SK-N-SH (cell line): Measurements from ENCODE around the gene DYNLRB1. TPM values are rescaled to one million over a fixed set of nuclear protein-coding genes. Genes with fewer than 3 reads are reported as not detected.

Experiments
- CTCF ChIA-PET: fragments of 300-600, 350-600 bp; formaldehyde crosslinking; extraction: SDS; loops from one replicate; lab custom pipeline; 2021; lab: Yijun Ruan, JAX
- POLR2A ChIA-PET: fragments of 350-600 bp; sonication (Branson Sonifier 250); formaldehyde crosslinking; extraction: SDS; loops from one replicate; lab custom pipeline; 2020; ENCODE audit warnings: antibody characterized with exemption, inconsistent platforms; lab: Yijun Ruan, JAX
- DNase-seq: peaks from one replicate; pipeline ENCODE4 v3.0.0; 2012
- H2AFZ ChIP-seq: fragments of 200-600 bp; sonication (generic); 2 replicates; pipeline ENCODE4 v1.8.1; 2016; ENCODE audit warnings: antibody characterized with exemption, mild to moderate bottlenecking, low read depth
- H3F3A ChIP-seq: fragments of 200-600 bp; sonication (generic); replicated peaks from 2 replicates; pipeline ENCODE3; 2016; ENCODE audit warnings: antibody characterized with exemption, mild to moderate bottlenecking; ENCODE audit not compliant: insufficient read depth
- H3K27ac ChIP-seq, 2 experiments: fragments of 200-500 bp in 1 of 2; fragments of 200-600 bp in 1 of 2; sonication (Bioruptor generic) in 1 of 2; sonication (generic), shearing (Covaris generic) in 1 of 2; 2 replicates each; pipeline versions ENCODE4 v1.5.1 to v1.6.1; 2014 to 2016; ENCODE audit warnings: low read depth in 2 of 2, inconsistent platforms in 1 of 2, low read length in 1 of 2, mild to moderate bottlenecking in 1 of 2, mixed read lengths in 1 of 2
- H3K27me3 ChIP-seq: fragments of 200-600 bp; sonication (generic), shearing (Covaris generic); 2 replicates; pipeline ENCODE4 v1.6.1; 2016; ENCODE audit warnings: mixed run types; ENCODE audit not compliant: insufficient read depth
- H3K36me3 ChIP-seq, 2 experiments: fragments of 200-500 bp in 1 of 2; fragments of 200-600 bp in 1 of 2; sonication (Bioruptor generic) in 1 of 2; sonication (generic) in 1 of 2; replicated peaks in 1 of 2; 2 replicates each; pipeline versions ENCODE3 to v1.5.1; 2014 to 2016; ENCODE audit warnings: low read length in 1 of 2, mild to moderate bottlenecking in 1 of 2; ENCODE audit not compliant: insufficient read depth in 2 of 2, control insufficient read depth in 1 of 2
- H3K4me1 ChIP-seq, 2 experiments: fragments of 200-500 bp in 1 of 2; fragments of 200-600 bp in 1 of 2; sonication (Bioruptor generic) in 1 of 2; sonication (generic), shearing (Covaris generic) in 1 of 2; 2 replicates each; pipeline versions ENCODE4 v1.5.1 to v1.6.1; 2014 to 2016; ENCODE audit warnings: low read depth in 1 of 2, low read length in 1 of 2, mixed run types in 1 of 2; ENCODE audit not compliant: insufficient read depth in 2 of 2, control insufficient read depth in 1 of 2
- H3K4me2 ChIP-seq: fragments of 200-600 bp; sonication (generic), shearing (Covaris generic); 2 replicates; pipeline ENCODE4 v1.6.1; 2017; ENCODE audit warnings: mixed run types
- H3K4me3 ChIP-seq, 2 experiments: fragments of 200-500 bp in 1 of 2; fragments of 200-600 bp in 1 of 2; sonication (Bioruptor generic) in 1 of 2; sonication (generic), shearing (Covaris generic) in 1 of 2; 2 replicates each; pipeline versions ENCODE4 v1.5.1 to v1.8.1; 2014 to 2016; ENCODE audit warnings: low read depth in 2 of 2, inconsistent platforms in 1 of 2, low read length in 1 of 2, mild to moderate bottlenecking in 1 of 2, mixed read lengths in 1 of 2, moderate library complexity in 1 of 2
- H3K79me2 ChIP-seq: fragments of 200-600 bp; sonication (generic); 2 replicates; pipeline ENCODE4 v1.8.1; 2017; ENCODE audit warnings: mild to moderate bottlenecking; ENCODE audit not compliant: insufficient read depth
- H3K9ac ChIP-seq: fragments of 200-600 bp; sonication (generic); 2 replicates; pipeline ENCODE4 v1.6.1; 2017; ENCODE audit warnings: mixed run types
- H3K9me2 ChIP-seq: fragments of 200-600 bp; sonication (generic); 2 replicates; pipeline ENCODE4 v1.6.1; 2017; ENCODE audit warnings: mixed run types
- H3K9me3 ChIP-seq: fragments of 200-600 bp; sonication (generic); 2 replicates; pipeline ENCODE4 v1.6.1; 2017; ENCODE audit warnings: mixed run types, mild to moderate bottlenecking, moderate library complexity
- H4K20me1 ChIP-seq: fragments of 200-600 bp; sonication (generic); 2 replicates; pipeline ENCODE4 v1.6.1; 2017; ENCODE audit warnings: mild to moderate bottlenecking, mixed run types; ENCODE audit not compliant: insufficient read depth
- ELF1 ChIP-seq: IDR thresholded peaks from 2 replicates; pipeline ENCODE4 v1.4.0; 2012
- EP300 ChIP-seq, 2 experiments: IDR thresholded peaks; 2 replicates each; pipeline versions ENCODE4 v1.4.0 to v1.6.1; 2012; ENCODE audit warnings: borderline replicate concordance in 1 of 2, low read depth in 1 of 2, low read length in 1 of 2
- EZH2phosphoT487 ChIP-seq: fragments of 200-600 bp; sonication (generic); IDR thresholded peaks from 2 replicates; pipeline ENCODE4 v1.6.1; 2017; ENCODE audit warnings: low read depth, mixed run types, mild to moderate bottlenecking, antibody characterized with exemption, moderate library complexity, borderline replicate concordance
- GABPA ChIP-seq: IDR thresholded peaks from 2 replicates; pipeline ENCODE4 v1.4.0; 2012; ENCODE audit warnings: low read depth, mild to moderate bottlenecking
- GATA2 ChIP-seq: sonication (generic); formaldehyde crosslinking; IDR thresholded peaks from 2 replicates; pipeline ENCODE4 v1.5.0; 2020; ENCODE audit warnings: mild to moderate bottlenecking, missing genetic modification reagents
- NRF1 ChIP-seq: IDR thresholded peaks from 2 replicates; pipeline ENCODE4 v1.6.1; 2012; ENCODE audit warnings: low read depth, mild to moderate bottlenecking, low read length
- REST ChIP-seq: IDR thresholded peaks from 2 replicates; pipeline ENCODE4 v1.6.1; 2012; ENCODE audit warnings: mild to moderate bottlenecking, low read depth, low read length, moderate library complexity
- RFX5 ChIP-seq: IDR thresholded peaks from 2 replicates; pipeline ENCODE4 v1.6.1; 2012; ENCODE audit warnings: mild to moderate bottlenecking, improper control_type of control experiment, low read length
- SMC3 ChIP-seq: IDR thresholded peaks from 2 replicates; pipeline ENCODE4 v1.6.1; 2012; ENCODE audit warnings: low read depth, low read length, improper control_type of control experiment
- TEAD4 ChIP-seq: IDR thresholded peaks from 2 replicates; pipeline ENCODE4 v1.4.0; 2012; ENCODE audit warnings: mild to moderate bottlenecking, borderline replicate concordance; ENCODE audit not compliant: insufficient read depth
- ZBTB33 ChIP-seq: IDR thresholded peaks from 2 replicates; pipeline ENCODE4 v1.4.0; 2012; ENCODE audit warnings: low read depth, borderline replicate concordance
- WGBS: methylation state at CpG from one replicate; pipeline ENCODE4 v1.1.6; 2017; ENCODE audit warnings: low lambda C conversion rate; 5-methylcytosine and 5-hydroxymethylcytosine counted together
- polyA plus RNA-seq, 3 experiments: library from polyadenylated mRNA; depleted of rRNA; stranded (reverse); fragments of >200 nt; gene quantifications; 2 replicates each; pipeline ENCODE4 v1.2.3, GENCODE V29; 2012
- TF ChIP-seq, protein P1 (sequence below): IDR thresholded peaks from 2 replicates; pipeline ENCODE4; 2012
- TF ChIP-seq, protein P2 (sequence below): fragments of 200-600 bp; sonication (generic); IDR thresholded peaks from 2 replicates; pipeline ENCODE4 v1.6.1; 2017; ENCODE audit warnings: antibody characterized with exemption, mild to moderate bottlenecking, moderate library complexity
- TF ChIP-seq, protein P3 (sequence below): fragments of 150-350 bp; IDR thresholded peaks from 2 replicates; pipeline ENCODE4 v1.6.1; 2016; ENCODE audit warnings: mild to moderate bottlenecking, low read depth, low read length

The DYNLRB1 gene
- polyA plus RNA-seq, 1 of the 3 experiments (the other 2 are of a cell fraction): 402 TPM

DNA sequence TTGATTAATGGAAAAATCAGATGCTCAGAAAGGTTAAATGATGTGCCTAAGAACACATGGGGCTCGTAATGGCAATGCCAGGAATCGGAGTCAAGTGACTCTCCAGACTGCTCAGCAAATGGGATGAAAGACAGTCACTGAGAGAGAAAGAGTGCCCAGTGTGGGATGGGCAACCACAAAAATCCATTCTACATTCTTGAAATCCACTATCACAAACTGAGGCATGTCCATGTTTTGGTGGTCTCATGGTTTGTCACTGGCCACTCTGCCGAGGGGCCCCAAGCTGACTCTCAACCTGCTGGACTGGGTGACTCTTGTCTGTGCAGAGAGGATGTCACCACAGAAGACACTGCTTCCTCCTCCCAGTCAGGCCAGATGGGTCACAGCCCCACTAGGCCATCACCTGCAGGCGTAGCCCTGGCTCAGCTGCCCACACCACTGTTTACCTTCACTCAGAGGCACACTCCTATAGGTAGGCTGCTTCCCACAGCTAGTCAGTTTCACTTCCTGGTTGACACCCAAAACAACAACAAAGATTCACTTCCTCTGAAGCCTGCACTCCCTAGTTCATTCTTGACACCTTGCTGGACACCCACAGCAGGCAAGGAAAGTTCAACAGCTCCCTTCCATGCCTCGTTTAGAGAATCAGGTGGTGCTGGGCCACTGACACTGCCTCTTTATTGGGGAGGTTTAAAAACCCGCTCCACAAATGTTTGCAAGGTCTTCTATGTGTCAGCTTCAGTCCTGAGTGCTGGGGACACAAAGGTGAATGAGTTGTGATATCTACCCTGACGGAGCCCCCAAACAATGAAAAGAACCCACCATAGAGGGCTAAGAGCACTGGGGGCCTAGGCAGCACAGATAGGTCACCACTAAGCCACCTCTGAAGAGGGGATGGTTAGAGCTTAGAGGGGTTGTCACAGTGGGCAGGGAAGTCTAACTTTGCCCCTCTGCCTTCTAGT is 64.0 kb downstream of the DYNLRB1 start:
- Histone ChIP-seq H3F3A (no peaks in the 10 kb centered on the region), H4K20me1 (no peaks in the 10 kb centered on the region), H3K9me2 (no peaks in the 10 kb centered on the region), H3K9ac (no peak overlapping the region), H3K79me2 (no peaks in the 10 kb centered on the region), H3K27me3 (no peaks in the 10 kb centered on the region), H3K27ac (no peak overlapping the region), H3K4me2 (no peak overlapping the region), H3K9me3 (no peaks in the 10 kb centered on the region), H2AFZ (no peak overlapping the region), H3K4me1 (peaks cover 0 to 15% of the 10 kb centered on the region in 2 experiments; a peak in 3 of 4 replicates), H3K36me3 (peaks cover 0 to 2% of the 10 kb centered on the region in 2 experiments), H3K4me3 (no peak overlapping the region)
- 89% methylated on average over 6 of the region's 7 CpGs for WGBS
- POLR2A ChIA-PET: no interaction called here
- no peak for DNase-seq
- CTCF ChIA-PET: interaction anchor here (0.9 to 1.6 kb wide), 5 partner anchors 9 to 268 kb away, joined by 3 to 6 read pairs (median 4); no protein-coding TSS in a partner anchor
- TF ChIP-seq, protein P1, sequence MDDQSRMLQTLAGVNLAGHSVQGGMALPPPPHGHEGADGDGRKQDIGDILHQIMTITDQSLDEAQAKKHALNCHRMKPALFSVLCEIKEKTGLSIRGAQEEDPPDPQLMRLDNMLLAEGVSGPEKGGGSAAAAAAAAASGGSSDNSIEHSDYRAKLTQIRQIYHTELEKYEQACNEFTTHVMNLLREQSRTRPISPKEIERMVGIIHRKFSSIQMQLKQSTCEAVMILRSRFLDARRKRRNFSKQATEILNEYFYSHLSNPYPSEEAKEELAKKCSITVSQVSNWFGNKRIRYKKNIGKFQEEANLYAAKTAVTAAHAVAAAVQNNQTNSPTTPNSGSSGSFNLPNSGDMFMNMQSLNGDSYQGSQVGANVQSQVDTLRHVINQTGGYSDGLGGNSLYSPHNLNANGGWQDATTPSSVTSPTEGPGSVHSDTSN: no peak
- TF ChIP-seq RFX5 (no peak), EP300 (IDR thresholded peaks at IDR 0.05; ENCODE audit: borderline replicate concordance in 1 of 2, low read depth in 1 of 2, low read length in 1 of 2) (no peak), ZBTB33 (no peak), GABPA (no peak), TEAD4 (no peak), EZH2phosphoT487 (no peak), NRF1 (no peak), GATA2 (no peak), REST (no peak), SMC3 (no peak), ELF1 (no peak)
- TF ChIP-seq, protein P2, sequence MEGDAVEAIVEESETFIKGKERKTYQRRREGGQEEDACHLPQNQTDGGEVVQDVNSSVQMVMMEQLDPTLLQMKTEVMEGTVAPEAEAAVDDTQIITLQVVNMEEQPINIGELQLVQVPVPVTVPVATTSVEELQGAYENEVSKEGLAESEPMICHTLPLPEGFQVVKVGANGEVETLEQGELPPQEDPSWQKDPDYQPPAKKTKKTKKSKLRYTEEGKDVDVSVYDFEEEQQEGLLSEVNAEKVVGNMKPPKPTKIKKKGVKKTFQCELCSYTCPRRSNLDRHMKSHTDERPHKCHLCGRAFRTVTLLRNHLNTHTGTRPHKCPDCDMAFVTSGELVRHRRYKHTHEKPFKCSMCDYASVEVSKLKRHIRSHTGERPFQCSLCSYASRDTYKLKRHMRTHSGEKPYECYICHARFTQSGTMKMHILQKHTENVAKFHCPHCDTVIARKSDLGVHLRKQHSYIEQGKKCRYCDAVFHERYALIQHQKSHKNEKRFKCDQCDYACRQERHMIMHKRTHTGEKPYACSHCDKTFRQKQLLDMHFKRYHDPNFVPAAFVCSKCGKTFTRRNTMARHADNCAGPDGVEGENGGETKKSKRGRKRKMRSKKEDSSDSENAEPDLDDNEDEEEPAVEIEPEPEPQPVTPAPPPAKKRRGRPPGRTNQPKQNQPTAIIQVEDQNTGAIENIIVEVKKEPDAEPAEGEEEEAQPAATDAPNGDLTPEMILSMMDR: no peak
- TF ChIP-seq, protein P3, sequence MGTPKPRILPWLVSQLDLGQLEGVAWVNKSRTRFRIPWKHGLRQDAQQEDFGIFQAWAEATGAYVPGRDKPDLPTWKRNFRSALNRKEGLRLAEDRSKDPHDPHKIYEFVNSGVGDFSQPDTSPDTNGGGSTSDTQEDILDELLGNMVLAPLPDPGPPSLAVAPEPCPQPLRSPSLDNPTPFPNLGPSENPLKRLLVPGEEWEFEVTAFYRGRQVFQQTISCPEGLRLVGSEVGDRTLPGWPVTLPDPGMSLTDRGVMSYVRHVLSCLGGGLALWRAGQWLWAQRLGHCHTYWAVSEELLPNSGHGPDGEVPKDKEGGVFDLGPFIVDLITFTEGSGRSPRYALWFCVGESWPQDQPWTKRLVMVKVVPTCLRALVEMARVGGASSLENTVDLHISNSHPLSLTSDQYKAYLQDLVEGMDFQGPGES: no peak
